Natural killer cell (primary cell): ENCODE measurements around the gene MYO1D. TPM values are rescaled to one million over a fixed set of nuclear protein-coding genes. Genes with fewer than 3 reads are reported as not detected.

Source experiments
- ATAC-seq, 3 donors: fragments of 150-1000 bp in 2 of 3; fragments of 200-7000 bp in 1 of 3; cut with Tn5 transposase; 1 replicate in 1 of 3; 2 replicates in 2 of 3; pipeline ENCODE4 v1.10.0; 2021; ENCODE audit warnings: mild to moderate bottlenecking in 2 of 3, moderate library complexity in 2 of 3
- DNase-seq, 2 donors: peaks; one replicate each; pipeline versions ENCODE4 v3.0.0 to v3.0.0-alpha.2; 2013 to 2021; ENCODE audit warnings: mixed read lengths in 1 of 2
- H3K27ac ChIP-seq: one replicate; pipeline ENCODE4 v1.5.1; 2013; ENCODE audit warnings: mild to moderate bottlenecking, low read length
- H3K27me3 ChIP-seq: one replicate; pipeline ENCODE4 v1.6.1; 2013; ENCODE audit warnings: low read length; ENCODE audit not compliant: control insufficient read depth, insufficient read depth
- H3K36me3 ChIP-seq: one replicate; pipeline ENCODE4 v1.6.1; 2013; ENCODE audit warnings: low read length; ENCODE audit not compliant: control insufficient read depth, insufficient read depth
- H3K4me1 ChIP-seq: one replicate; pipeline ENCODE4 v1.6.1; 2013; ENCODE audit warnings: low read length; ENCODE audit not compliant: control insufficient read depth, insufficient read depth
- H3K4me3 ChIP-seq: one replicate; pipeline ENCODE4 v1.5.1; 2013; ENCODE audit warnings: low read length
- H3K9me3 ChIP-seq: one replicate; pipeline ENCODE4 v1.6.1; 2013; ENCODE audit warnings: low read length; ENCODE audit not compliant: control insufficient read depth, insufficient read depth
- H3K27ac Mint-ChIP-seq, 2 donors: one replicate each; pipeline ENCODE4 v1.8.0; 2022; ENCODE audit warnings: mild to moderate bottlenecking in 2 of 2, mixed read lengths in 2 of 2, moderate library complexity in 1 of 2
- H3K27me3 Mint-ChIP-seq, 2 donors: one replicate each; pipeline ENCODE4 v1.8.0; 2022; ENCODE audit warnings: low read depth in 2 of 2, mixed read lengths in 2 of 2
- H3K36me3 Mint-ChIP-seq: one replicate; pipeline ENCODE4 v1.8.0; 2022; ENCODE audit warnings: mixed read lengths
- H3K4me1 Mint-ChIP-seq, 2 donors: one replicate each; pipeline ENCODE4 v1.8.0; 2022; ENCODE audit warnings: mixed read lengths in 2 of 2
- H3K4me3 Mint-ChIP-seq: one replicate; pipeline ENCODE4 v1.8.0; 2022; ENCODE audit warnings: mild to moderate bottlenecking, moderate library complexity, mixed read lengths
- H3K9me3 Mint-ChIP-seq, 2 donors: one replicate each; pipeline ENCODE4 v1.8.0; 2022; ENCODE audit warnings: mixed read lengths in 2 of 2
- CTCF ChIP-seq: fragments of 200-600 bp; IDR thresholded peaks from one replicate; pipeline ENCODE4 v1.8.0; 2022; ENCODE audit warnings: antibody characterized with exemption
- WGBS: methylation state at CpG from one replicate; pipeline ENCODE4 v1.1.7; 2013; ENCODE audit warnings: missing lambda C conversion rate; ENCODE audit not compliant: insufficient coverage; 5-methylcytosine and 5-hydroxymethylcytosine counted together
- intact Hi-C: fragments of 100-400 bp; cut with micrococcal nuclease; formaldehyde crosslinking; loops from one replicate; pipeline ENCODE4 v1.14.2; 2022
- total RNA-seq, 4 donors: library from RNA; stranded (reverse); fragments of 120-200 nt in 1 of 4; gene quantifications; one replicate each; pipeline versions ENCODE4 v1.2.3 to v1.2.4, GENCODE V29; 2013 to 2022

Gene MYO1D
- total RNA-seq, 3 donors from 2014 or later (not counting 1 experiment from before 2014, with no cell fraction given): 6.8 to 20.2 (median 10.5) TPM

GRCh38 chr17:32912218-32912897 is 35.4 kb upstream of the MYO1D start:
- H3K4me3 ChIP-seq: no peak overlapping the region
- H3K4me3 Mint-ChIP-seq: no peak overlapping the region
- no peak for TF ChIP-seq CTCF
- ATAC-seq (no peak), DNase-seq (no peak)
- peaks cover 4 to 10% of the 10 kb centered on the region in 2 donors for H3K4me1 Mint-ChIP-seq
- no peaks in the 10 kb centered on the region for H3K27me3 ChIP-seq
- no peaks in the 10 kb centered on the region for H3K9me3 ChIP-seq
- H3K9me3 Mint-ChIP-seq: no peaks in the 10 kb centered on the region
- H3K36me3 Mint-ChIP-seq: no peaks in the 10 kb centered on the region
- H3K27ac Mint-ChIP-seq: no peak overlapping the region
- H3K36me3 ChIP-seq: no peaks in the 10 kb centered on the region
- H3K27ac ChIP-seq: no peak overlapping the region
- H3K27me3 Mint-ChIP-seq: peaks cover 0 to 7% of the 10 kb centered on the region in 2 donors
- 87% methylated on average over 10 of the region's 10 CpGs for WGBS
- no peaks in the 10 kb centered on the region for H3K4me1 ChIP-seq
- intact Hi-C loops: loop anchor here (10.0 kb wide), 1 partner anchor 258 kb away; no protein-coding TSS in a partner anchor

- no peak overlapping the region for H3K27ac Mint-ChIP-seq
- intact Hi-C loops: loop anchor here (1.0 to 10.0 kb wide), 2 partner anchors 127 to 256 kb away; no protein-coding TSS in a partner anchor
- no peak overlapping the region for H3K27ac ChIP-seq
These were observed 33.8 kb upstream of the MYO1D start for GRCh38 chr17:32910769-32911168.

GRCh38 chr17:32909787-32910369 is 33.0 kb upstream of the MYO1D start:
- Mint-ChIP-seq H3K27ac (no peak overlapping the region), H3K27me3 (peaks cover 0 to 10% of the 10 kb centered on the region in 2 donors), H3K36me3 (no peaks in the 10 kb centered on the region), H3K4me3 (no peak overlapping the region), H3K9me3 (no peaks in the 10 kb centered on the region), H3K4me1 (no peaks in the 10 kb centered on the region)
- peak; percentile 76 for TF ChIP-seq CTCF
- Histone ChIP-seq H3K27me3 (no peaks in the 10 kb centered on the region), H3K9me3 (no peaks in the 10 kb centered on the region), H3K27ac (no peak overlapping the region), H3K36me3 (no peaks in the 10 kb centered on the region), H3K4me3 (no peak overlapping the region), H3K4me1 (no peaks in the 10 kb centered on the region)
- intact Hi-C loops: loop anchor here (1.0 to 10.0 kb wide), 2 partner anchors 127 to 255 kb away; no protein-coding TSS in a partner anchor
- ATAC-seq: peak; percentile 70 to 99 (median 96)
- peak; percentile 42 to 68 for DNase-seq
- 37% methylated on average over 4 of the region's 4 CpGs for WGBS

More at GRCh38 chr17:32910769-32911168, 33.8 kb upstream of the MYO1D start:
- no peak overlapping the region for H3K4me3 Mint-ChIP-seq
- no peak for DNase-seq
- H3K4me1 ChIP-seq: no peaks in the 10 kb centered on the region
- H3K36me3 ChIP-seq: no peaks in the 10 kb centered on the region
- no peak overlapping the region for H3K4me3 ChIP-seq
- TF ChIP-seq CTCF: no peak
- H3K36me3 Mint-ChIP-seq: no peaks in the 10 kb centered on the region
- no peaks in the 10 kb centered on the region for H3K9me3 ChIP-seq
- WGBS: no CpG with 5 or more reads among the region's 3 CpGs
- H3K27me3 ChIP-seq: no peaks in the 10 kb centered on the region
- H3K9me3 Mint-ChIP-seq: no peaks in the 10 kb centered on the region
- no peak for ATAC-seq
- H3K27me3 Mint-ChIP-seq: peaks cover 0 to 7% of the 10 kb centered on the region in 2 donors
- peaks cover 0 to 4% of the 10 kb centered on the region in 2 donors for H3K4me1 Mint-ChIP-seq
